ENCODE data around the gene SDC4. TPM values are rescaled to one million over a fixed set of nuclear protein-coding genes. Genes with fewer than 3 reads are reported as not detected.

SDC4 gene
- total and polyA plus RNA-seq, 10 of the 15 experiments (the other 5 are each of a cell fraction or from before 2014, with no cell fraction given), result 0.52 to 11.3 (median 1.4) TPM

DNA sequence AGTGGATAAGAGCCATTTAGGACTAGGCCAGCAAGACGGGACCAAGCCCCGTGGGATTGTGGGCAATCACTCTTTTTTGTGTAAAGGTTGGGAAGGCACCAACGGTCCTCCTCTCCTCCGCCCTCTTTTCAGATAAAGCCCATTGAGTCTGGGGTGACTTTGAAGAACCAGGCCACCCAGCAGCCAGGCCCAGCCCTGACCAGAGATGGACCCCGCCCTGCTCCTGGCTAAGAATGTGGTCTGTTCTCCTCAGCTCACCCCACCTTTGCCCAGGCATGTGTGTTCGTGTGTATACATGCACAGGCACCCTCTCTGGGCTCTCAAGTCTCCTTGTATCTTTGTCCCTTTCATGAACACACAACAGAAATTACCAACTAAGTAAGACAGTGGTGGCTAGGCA, 9.1 kb downstream of the SDC4 start:
- Histone ChIP-seq H3K4me2 (ENCODE audit: control insufficient read depth, insufficient read depth) (no peak overlapping the region), H3K9ac (ENCODE audit: control insufficient read depth, insufficient read depth, low read length) (no peak overlapping the region), H3K27ac (ENCODE audit: control insufficient read depth, insufficient read depth) (no peak overlapping the region), H3K36me3 (ENCODE audit: control insufficient read depth in 2 of 2, insufficient read depth in 2 of 2, low read length in 1 of 2) (no peaks in the 10 kb centered on the region), H3K9me3 (replicated peaks; ENCODE audit: control insufficient read depth, insufficient read depth, low read length) (no peaks in the 10 kb centered on the region), H3K27me3 (replicated peaks in 1 of 2; ENCODE audit: control insufficient read depth in 2 of 2, insufficient read depth in 2 of 2, low read length in 1 of 2) (no peaks in the 10 kb centered on the region), H3K4me3 (no peak overlapping the region), H4K20me1 (ENCODE audit: control insufficient read depth, insufficient read depth) (peaks cover under 1% of the 10 kb centered on the region; the same call in 1 of the 2 replicates), H3K4me1 (ENCODE audit: control insufficient read depth, insufficient read depth, low read length) (no peaks in the 10 kb centered on the region), H2AFZ (ENCODE audit: control insufficient read depth, low read depth, low read length) (no peak overlapping the region), H3K79me2 (ENCODE audit: control insufficient read depth, insufficient read depth, low read length) (no peaks in the 10 kb centered on the region)
- BruUV-seq (replicated peaks), result no TSS peak
- ChIA-PET RAD21 (ENCODE audit: unreplicated experiment) (no interaction called here), SMC1A (ENCODE audit: uncharacterized antibody, unreplicated experiment) (interaction anchor here (0.9 to 1.1 kb wide), 2 partner anchors 8 to 432 kb away, joined by 3 to 4 read pairs; no protein-coding TSS in a partner anchor), CTCF (interaction anchor here (1.5 kb wide), 1 partner anchor 432 kb away, joined by 4 read pairs; no protein-coding TSS in a partner anchor), POLR2A (no interaction called here)
- intact Hi-C loops (cut with micrococcal nuclease; ENCODE audit: unreplicated experiment), result no loop called here
- no peak for TF ChIP-seq EZH2 (IDR thresholded peaks at IDR 0.05; ENCODE audit: borderline replicate concordance, control insufficient read depth, low read depth, low read length)
- no peak for TF ChIP-seq NRF1 (conservative IDR thresholded peaks at IDR 0.05; ENCODE audit: low read depth, low read length)
- no peak for TF ChIP-seq RCOR1 (conservative IDR thresholded peaks at IDR 0.05; ENCODE audit: low read depth, low read length)
- no peak for TF ChIP-seq ZBED1 (IDR thresholded peaks at IDR 0.05; ENCODE audit: borderline replicate concordance)
- TF ChIP-seq RFX5 (IDR thresholded peaks at IDR 0.05; ENCODE audit: low read depth, low read length), result no peak
- no peak for TF ChIP-seq PML (IDR thresholded peaks at IDR 0.05; ENCODE audit: low read length)
- no peak for TF ChIP-seq NFYA (IDR thresholded peaks at IDR 0.05; ENCODE audit: borderline replicate concordance, low read depth, low read length)
- no peak for TF ChIP-seq ZNF622 (IDR thresholded peaks at IDR 0.05)
- TF ChIP-seq WRNIP1 (IDR thresholded peaks at IDR 0.05; ENCODE audit: borderline replicate concordance, low read depth, low read length), result no peak
- no peak for TF ChIP-seq GATAD2B (conservative IDR thresholded peaks at IDR 0.05; ENCODE audit: low read depth)
- TF ChIP-seq, protein P1, sequence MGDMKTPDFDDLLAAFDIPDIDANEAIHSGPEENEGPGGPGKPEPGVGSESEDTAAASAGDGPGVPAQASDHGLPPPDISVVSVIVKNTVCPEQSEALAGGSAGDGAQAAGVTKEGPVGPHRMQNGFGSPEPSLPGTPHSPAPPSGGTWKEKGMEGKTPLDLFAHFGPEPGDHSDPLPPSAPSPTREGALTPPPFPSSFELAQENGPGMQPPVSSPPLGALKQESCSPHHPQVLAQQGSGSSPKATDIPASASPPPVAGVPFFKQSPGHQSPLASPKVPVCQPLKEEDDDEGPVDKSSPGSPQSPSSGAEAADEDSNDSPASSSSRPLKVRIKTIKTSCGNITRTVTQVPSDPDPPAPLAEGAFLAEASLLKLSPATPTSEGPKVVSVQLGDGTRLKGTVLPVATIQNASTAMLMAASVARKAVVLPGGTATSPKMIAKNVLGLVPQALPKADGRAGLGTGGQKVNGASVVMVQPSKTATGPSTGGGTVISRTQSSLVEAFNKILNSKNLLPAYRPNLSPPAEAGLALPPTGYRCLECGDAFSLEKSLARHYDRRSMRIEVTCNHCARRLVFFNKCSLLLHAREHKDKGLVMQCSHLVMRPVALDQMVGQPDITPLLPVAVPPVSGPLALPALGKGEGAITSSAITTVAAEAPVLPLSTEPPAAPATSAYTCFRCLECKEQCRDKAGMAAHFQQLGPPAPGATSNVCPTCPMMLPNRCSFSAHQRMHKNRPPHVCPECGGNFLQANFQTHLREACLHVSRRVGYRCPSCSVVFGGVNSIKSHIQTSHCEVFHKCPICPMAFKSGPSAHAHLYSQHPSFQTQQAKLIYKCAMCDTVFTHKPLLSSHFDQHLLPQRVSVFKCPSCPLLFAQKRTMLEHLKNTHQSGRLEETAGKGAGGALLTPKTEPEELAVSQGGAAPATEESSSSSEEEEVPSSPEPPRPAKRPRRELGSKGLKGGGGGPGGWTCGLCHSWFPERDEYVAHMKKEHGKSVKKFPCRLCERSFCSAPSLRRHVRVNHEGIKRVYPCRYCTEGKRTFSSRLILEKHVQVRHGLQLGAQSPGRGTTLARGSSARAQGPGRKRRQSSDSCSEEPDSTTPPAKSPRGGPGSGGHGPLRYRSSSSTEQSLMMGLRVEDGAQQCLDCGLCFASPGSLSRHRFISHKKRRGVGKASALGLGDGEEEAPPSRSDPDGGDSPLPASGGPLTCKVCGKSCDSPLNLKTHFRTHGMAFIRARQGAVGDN (IDR thresholded peaks at IDR 0.05), result no peak
- TF ChIP-seq CHD4 (IDR thresholded peaks at IDR 0.05), result no peak
- TF ChIP-seq, protein P2, sequence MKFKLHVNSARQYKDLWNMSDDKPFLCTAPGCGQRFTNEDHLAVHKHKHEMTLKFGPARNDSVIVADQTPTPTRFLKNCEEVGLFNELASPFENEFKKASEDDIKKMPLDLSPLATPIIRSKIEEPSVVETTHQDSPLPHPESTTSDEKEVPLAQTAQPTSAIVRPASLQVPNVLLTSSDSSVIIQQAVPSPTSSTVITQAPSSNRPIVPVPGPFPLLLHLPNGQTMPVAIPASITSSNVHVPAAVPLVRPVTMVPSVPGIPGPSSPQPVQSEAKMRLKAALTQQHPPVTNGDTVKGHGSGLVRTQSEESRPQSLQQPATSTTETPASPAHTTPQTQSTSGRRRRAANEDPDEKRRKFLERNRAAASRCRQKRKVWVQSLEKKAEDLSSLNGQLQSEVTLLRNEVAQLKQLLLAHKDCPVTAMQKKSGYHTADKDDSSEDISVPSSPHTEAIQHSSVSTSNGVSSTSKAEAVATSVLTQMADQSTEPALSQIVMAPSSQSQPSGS (IDR thresholded peaks at IDR 0.05; ENCODE audit: low read length), result no peak
- TF ChIP-seq RBBP5 (conservative IDR thresholded peaks at IDR 0.05), result no peak
- TF ChIP-seq TBL1XR1 (IDR thresholded peaks at IDR 0.05; ENCODE audit: low read depth, low read length), result no peak
- no peak for TF ChIP-seq SREBF1 (IDR thresholded peaks at IDR 0.05; ENCODE audit: low read length)
- in situ Hi-C loops (cut with MboI), result no loop called here
- no peak for DNase-seq (ENCODE audit: low read depth, low spot score)
- FAIRE-seq, result no peak
- WGBS (ENCODE audit: insufficient coverage, insufficient replicate concordance, low lambda C conversion rate, missing lambda C conversion rate), result 9% methylated on average over 6 of the region's 6 CpGs
- no peak for ATAC-seq

Measured in GM12878 (cell line).